Measurements from ENCODE around the gene TRIM47. TPM values are rescaled to one million over a fixed set of nuclear protein-coding genes. Genes with fewer than 3 reads are reported as not detected.

TRIM47 gene
- total and polyA plus RNA-seq, 2 of the 13 experiments (the other 11 are each of a cell fraction or from before 2014, with no cell fraction given), result 33.5 to 82.0 TPM

DNA sequence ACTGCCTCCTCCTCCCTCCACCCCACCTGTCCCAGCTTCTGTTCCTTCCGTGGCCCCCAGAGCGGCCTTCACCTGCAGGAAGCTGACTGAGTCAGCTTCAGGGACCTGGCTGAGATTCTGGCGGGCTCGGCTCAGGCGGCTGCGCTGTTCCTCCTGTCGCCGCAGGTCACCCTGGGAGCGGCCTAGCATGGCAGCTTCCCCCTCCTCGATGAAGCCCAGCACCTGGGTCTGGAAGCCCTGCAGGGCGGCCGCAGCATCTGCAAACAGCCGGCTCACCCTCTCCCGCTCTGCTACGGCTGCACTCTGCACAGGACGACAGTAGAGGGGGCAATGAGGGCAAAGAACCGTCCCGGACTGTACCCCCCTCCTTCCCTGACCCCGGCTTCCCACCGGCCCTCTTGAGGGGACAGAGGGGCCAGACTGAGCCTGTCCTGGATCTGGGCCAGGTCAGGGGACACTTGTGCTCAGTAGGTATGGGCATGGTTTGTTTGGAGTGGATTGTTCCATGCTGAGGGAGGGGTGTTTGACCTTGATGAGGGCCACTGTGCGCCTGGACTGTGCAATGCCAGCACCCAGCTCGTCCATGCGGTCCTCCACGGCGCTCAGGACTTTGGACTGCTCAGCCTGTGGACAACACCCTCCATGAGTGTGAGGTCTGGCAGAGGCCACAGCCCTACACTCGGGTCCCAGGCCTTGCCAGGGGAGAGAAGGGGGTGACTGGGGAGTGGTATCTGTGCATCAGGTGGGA, 2.0 kb downstream of the TRIM47 start (continued):
- TF ChIP-seq, protein P1, sequence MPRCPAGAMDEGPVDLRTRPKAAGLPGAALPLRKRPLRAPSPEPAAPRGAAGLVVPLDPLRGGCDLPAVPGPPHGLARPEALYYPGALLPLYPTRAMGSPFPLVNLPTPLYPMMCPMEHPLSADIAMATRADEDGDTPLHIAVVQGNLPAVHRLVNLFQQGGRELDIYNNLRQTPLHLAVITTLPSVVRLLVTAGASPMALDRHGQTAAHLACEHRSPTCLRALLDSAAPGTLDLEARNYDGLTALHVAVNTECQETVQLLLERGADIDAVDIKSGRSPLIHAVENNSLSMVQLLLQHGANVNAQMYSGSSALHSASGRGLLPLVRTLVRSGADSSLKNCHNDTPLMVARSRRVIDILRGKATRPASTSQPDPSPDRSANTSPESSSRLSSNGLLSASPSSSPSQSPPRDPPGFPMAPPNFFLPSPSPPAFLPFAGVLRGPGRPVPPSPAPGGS (CRISPR knock-in tag; IDR thresholded peaks at IDR 0.05), result peak; percentile 84; the same call in 1 of the 2 replicates
- TF ChIP-seq, protein P2, sequence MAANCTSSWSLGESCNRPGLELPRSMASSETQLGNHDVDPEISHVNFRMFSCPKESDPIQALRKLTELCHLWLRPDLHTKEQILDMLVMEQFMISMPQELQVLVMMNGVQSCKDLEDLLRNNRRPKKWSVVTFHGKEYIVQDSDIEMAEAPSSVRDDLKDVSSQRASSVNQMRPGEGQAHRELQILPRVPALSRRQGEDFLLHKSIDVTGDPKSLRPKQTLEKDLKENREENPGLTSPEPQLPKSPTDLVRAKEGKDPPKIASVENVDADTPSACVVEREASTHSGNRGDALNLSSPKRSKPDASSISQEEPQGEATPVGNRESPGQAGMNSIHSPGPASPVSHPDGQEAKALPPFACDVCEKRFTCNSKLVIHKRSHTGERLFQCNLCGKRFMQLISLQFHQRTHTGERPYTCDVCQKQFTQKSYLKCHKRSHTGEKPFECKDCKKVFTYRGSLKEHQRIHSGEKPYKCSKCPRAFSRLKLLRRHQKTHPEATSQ (CRISPR knock-in tag; IDR thresholded peaks at IDR 0.05; ENCODE audit: borderline replicate concordance), result peak; percentile 86; the same call in 1 of the 2 replicates
- TF ChIP-seq SRSF4 (IDR thresholded peaks at IDR 0.05; ENCODE audit: low read depth, low read length, poor library complexity, severe bottlenecking) (no peak), ZNF768 (CRISPR knock-in tag; IDR thresholded peaks at IDR 0.05) (peak; percentile 35; the same call in 1 of the 2 replicates), SP1 (IDR thresholded peaks at IDR 0.05) (no peak), SP1 (CRISPR knock-in tag; IDR thresholded peaks at IDR 0.05) (peak; percentile 51; the same call in 1 of the 2 replicates), ATF7-NPFF (CRISPR knock-in tag; IDR thresholded peaks at IDR 0.05; ENCODE audit: low read depth) (peak; percentile 85), ZFP36L1 (CRISPR knock-in tag; IDR thresholded peaks at IDR 0.05) (peak; percentile 96), ZNF225 (CRISPR knock-in tag; IDR thresholded peaks at IDR 0.05) (no peak; the same call in 1 of the 2 replicates)
- TF ChIP-seq, protein P3, sequence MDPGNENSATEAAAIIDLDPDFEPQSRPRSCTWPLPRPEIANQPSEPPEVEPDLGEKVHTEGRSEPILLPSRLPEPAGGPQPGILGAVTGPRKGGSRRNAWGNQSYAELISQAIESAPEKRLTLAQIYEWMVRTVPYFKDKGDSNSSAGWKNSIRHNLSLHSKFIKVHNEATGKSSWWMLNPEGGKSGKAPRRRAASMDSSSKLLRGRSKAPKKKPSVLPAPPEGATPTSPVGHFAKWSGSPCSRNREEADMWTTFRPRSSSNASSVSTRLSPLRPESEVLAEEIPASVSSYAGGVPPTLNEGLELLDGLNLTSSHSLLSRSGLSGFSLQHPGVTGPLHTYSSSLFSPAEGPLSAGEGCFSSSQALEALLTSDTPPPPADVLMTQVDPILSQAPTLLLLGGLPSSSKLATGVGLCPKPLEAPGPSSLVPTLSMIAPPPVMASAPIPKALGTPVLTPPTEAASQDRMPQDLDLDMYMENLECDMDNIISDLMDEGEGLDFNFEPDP (CRISPR knock-in tag; conservative IDR thresholded peaks at IDR 0.05), result no peak
- TF ChIP-seq, protein P4, sequence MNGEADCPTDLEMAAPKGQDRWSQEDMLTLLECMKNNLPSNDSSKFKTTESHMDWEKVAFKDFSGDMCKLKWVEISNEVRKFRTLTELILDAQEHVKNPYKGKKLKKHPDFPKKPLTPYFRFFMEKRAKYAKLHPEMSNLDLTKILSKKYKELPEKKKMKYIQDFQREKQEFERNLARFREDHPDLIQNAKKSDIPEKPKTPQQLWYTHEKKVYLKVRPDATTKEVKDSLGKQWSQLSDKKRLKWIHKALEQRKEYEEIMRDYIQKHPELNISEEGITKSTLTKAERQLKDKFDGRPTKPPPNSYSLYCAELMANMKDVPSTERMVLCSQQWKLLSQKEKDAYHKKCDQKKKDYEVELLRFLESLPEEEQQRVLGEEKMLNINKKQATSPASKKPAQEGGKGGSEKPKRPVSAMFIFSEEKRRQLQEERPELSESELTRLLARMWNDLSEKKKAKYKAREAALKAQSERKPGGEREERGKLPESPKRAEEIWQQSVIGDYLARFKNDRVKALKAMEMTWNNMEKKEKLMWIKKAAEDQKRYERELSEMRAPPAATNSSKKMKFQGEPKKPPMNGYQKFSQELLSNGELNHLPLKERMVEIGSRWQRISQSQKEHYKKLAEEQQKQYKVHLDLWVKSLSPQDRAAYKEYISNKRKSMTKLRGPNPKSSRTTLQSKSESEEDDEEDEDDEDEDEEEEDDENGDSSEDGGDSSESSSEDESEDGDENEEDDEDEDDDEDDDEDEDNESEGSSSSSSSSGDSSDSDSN (CRISPR knock-in tag; IDR thresholded peaks at IDR 0.05), result peak; percentile 92
- TF ChIP-seq, protein P5, sequence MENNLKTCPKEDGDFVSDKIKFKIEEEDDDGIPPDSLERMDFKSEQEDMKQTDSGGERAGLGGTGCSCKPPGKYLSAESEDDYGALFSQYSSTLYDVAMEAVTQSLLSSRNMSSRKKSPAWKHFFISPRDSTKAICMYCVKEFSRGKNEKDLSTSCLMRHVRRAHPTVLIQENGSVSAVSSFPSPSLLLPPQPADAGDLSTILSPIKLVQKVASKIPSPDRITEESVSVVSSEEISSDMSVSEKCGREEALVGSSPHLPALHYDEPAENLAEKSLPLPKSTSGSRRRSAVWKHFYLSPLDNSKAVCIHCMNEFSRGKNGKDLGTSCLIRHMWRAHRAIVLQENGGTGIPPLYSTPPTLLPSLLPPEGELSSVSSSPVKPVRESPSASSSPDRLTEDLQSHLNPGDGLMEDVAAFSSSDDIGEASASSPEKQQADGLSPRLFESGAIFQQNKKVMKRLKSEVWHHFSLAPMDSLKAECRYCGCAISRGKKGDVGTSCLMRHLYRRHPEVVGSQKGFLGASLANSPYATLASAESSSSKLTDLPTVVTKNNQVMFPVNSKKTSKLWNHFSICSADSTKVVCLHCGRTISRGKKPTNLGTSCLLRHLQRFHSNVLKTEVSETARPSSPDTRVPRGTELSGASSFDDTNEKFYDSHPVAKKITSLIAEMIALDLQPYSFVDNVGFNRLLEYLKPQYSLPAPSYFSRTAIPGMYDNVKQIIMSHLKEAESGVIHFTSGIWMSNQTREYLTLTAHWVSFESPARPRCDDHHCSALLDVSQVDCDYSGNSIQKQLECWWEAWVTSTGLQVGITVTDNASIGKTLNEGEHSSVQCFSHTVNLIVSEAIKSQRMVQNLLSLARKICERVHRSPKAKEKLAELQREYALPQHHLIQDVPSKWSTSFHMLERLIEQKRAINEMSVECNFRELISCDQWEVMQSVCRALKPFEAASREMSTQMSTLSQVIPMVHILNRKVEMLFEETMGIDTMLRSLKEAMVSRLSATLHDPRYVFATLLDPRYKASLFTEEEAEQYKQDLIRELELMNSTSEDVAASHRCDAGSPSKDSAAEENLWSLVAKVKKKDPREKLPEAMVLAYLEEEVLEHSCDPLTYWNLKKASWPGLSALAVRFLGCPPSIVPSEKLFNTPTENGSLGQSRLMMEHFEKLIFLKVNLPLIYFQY (CRISPR knock-in tag; IDR thresholded peaks at IDR 0.05; ENCODE audit: borderline replicate concordance), result peak; percentile 90
- TF ChIP-seq, protein P6, sequence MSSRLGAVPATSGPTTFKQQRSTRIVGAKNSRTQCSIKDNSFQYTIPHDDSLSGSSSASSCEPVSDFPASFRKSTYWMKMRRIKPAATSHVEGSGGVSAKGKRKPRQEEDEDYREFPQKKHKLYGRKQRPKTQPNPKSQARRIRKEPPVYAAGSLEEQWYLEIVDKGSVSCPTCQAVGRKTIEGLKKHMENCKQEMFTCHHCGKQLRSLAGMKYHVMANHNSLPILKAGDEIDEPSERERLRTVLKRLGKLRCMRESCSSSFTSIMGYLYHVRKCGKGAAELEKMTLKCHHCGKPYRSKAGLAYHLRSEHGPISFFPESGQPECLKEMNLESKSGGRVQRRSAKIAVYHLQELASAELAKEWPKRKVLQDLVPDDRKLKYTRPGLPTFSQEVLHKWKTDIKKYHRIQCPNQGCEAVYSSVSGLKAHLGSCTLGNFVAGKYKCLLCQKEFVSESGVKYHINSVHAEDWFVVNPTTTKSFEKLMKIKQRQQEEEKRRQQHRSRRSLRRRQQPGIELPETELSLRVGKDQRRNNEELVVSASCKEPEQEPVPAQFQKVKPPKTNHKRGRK (CRISPR knock-in tag; IDR thresholded peaks at IDR 0.05), result no peak
- TF ChIP-seq, protein P7, sequence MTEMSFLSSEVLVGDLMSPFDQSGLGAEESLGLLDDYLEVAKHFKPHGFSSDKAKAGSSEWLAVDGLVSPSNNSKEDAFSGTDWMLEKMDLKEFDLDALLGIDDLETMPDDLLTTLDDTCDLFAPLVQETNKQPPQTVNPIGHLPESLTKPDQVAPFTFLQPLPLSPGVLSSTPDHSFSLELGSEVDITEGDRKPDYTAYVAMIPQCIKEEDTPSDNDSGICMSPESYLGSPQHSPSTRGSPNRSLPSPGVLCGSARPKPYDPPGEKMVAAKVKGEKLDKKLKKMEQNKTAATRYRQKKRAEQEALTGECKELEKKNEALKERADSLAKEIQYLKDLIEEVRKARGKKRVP (CRISPR knock-in tag; IDR thresholded peaks at IDR 0.05), result peak in 1 of 2 experiments; percentile 29; a peak in 1 of 4 replicates

Data from HepG2 (cell line).